ENCODE measurements around the gene CLHC1. TPM values are rescaled to one million over a fixed set of nuclear protein-coding genes. Genes with fewer than 3 reads are reported as not detected.

Gene CLHC1
- total RNA-seq, 1 donor from 2014 or later, result 25.0 TPM

GRCh38 chr2:55161295-55162210, 70.5 kb downstream of the CLHC1 start:
- peak; percentile 36 for DNase-seq (ENCODE audit: extremely low spot score, unreplicated experiment)
- peaks cover 45% of the 10 kb centered on the region for H3K4me1 Mint-ChIP-seq (ENCODE audit: unreplicated experiment)
- H3K27ac Mint-ChIP-seq, result peak overlapping the region; percentile 22
- no peaks in the 10 kb centered on the region for H3K27me3 Mint-ChIP-seq
- no peaks in the 10 kb centered on the region for H3K36me3 Mint-ChIP-seq
- no peak for TF ChIP-seq CTCF (conservative IDR thresholded peaks at IDR 0.05)
- no peaks in the 10 kb centered on the region for H3K9me3 Mint-ChIP-seq
- H3K4me3 Mint-ChIP-seq, result no peak overlapping the region

GRCh38 chr2:55160422-55160821, 71.7 kb downstream of the CLHC1 start:
- Mint-ChIP-seq H3K9me3 (no peaks in the 10 kb centered on the region), H3K36me3 (no peaks in the 10 kb centered on the region), H3K27me3 (no peaks in the 10 kb centered on the region), H3K27ac (no peak overlapping the region), H3K4me3 (no peak overlapping the region), H3K4me1 (ENCODE audit: unreplicated experiment) (peaks cover 53% of the 10 kb centered on the region)
- no peak for DNase-seq (ENCODE audit: extremely low spot score, unreplicated experiment)
- no peak for TF ChIP-seq CTCF (conservative IDR thresholded peaks at IDR 0.05)

GRCh38 chr2:55159752-55160151, 72.3 kb downstream of the CLHC1 start:
- Mint-ChIP-seq H3K4me3 (no peak overlapping the region), H3K27me3 (no peaks in the 10 kb centered on the region), H3K36me3 (no peaks in the 10 kb centered on the region), H3K27ac (no peak overlapping the region), H3K9me3 (no peaks in the 10 kb centered on the region), H3K4me1 (ENCODE audit: unreplicated experiment) (peaks cover 48% of the 10 kb centered on the region)
- DNase-seq (ENCODE audit: extremely low spot score, unreplicated experiment), result no peak
- TF ChIP-seq CTCF (conservative IDR thresholded peaks at IDR 0.05), result no peak

GRCh38 chr2:55159037-55159651, 72.9 kb downstream of the CLHC1 start:
- Mint-ChIP-seq H3K9me3 (no peaks in the 10 kb centered on the region), H3K27me3 (no peaks in the 10 kb centered on the region), H3K27ac (peak overlapping the region; percentile 63), H3K4me3 (no peak overlapping the region), H3K36me3 (no peaks in the 10 kb centered on the region), H3K4me1 (ENCODE audit: unreplicated experiment) (peaks cover 48% of the 10 kb centered on the region)
- TF ChIP-seq CTCF (conservative IDR thresholded peaks at IDR 0.05), result no peak
- no peak for DNase-seq (ENCODE audit: extremely low spot score, unreplicated experiment)

- no peak for DNase-seq (ENCODE audit: extremely low spot score, unreplicated experiment)
- H3K4me1 Mint-ChIP-seq (ENCODE audit: unreplicated experiment), result peaks cover 47% of the 10 kb centered on the region
- H3K9me3 Mint-ChIP-seq, result no peaks in the 10 kb centered on the region
- no peak for TF ChIP-seq CTCF (conservative IDR thresholded peaks at IDR 0.05)
- H3K36me3 Mint-ChIP-seq, result no peaks in the 10 kb centered on the region
- H3K27ac Mint-ChIP-seq, result peak overlapping the region; percentile 41
- no peaks in the 10 kb centered on the region for H3K27me3 Mint-ChIP-seq
- no peak overlapping the region for H3K4me3 Mint-ChIP-seq
Observed at GRCh38 chr2:55158111-55158814, 73.8 kb downstream of the CLHC1 start.

All from type B pancreatic cell (in vitro differentiated cells).